Measurements from ENCODE around the gene GMPR2.

Gene GMPR2

DNA sequence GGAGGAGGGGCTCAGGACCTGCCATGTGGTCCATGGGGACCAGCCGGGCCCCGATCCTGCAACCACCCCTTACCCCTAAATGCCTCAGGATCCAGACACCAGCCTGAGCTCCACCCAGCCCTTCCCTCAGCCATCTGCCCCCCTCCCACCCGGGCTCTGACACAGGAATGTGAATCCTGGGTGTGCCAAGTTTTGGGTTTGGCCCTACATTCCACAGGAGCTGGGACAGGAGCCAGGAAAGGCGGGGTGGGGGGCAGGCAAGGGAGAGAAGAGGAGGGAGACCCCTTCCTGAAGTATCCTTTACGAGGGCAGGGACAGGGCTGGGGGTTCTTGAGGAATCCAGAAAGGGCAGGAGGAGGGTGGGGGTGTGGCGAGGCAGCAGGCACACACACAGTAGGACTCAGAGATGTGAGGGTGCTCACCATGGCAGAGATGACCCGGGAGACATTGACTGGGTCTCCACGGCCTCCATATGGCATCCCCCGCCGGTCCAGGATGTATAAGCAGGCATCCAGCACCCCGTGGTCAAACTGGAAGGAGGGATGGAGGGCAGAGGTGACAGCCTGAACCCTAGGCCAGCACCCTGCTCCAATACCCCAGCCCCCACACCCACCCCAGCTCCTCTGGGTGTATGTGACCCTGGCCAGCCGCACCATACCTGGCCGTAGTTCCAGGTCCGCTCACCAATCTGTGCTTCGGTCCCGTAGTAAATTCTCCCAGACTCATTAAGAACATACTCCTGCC is 26.7 kb downstream of the GMPR2 start:
- Histone ChIP-seq H3K9me3 (ENCODE audit: insufficient read depth, low read length) (no peaks in the 10 kb centered on the region), H3K27ac (ENCODE audit: low read depth, low read length) (no peak overlapping the region), H3K79me2 (ENCODE audit: insufficient read depth, low read length) (no peaks in the 10 kb centered on the region), H3K9ac (ENCODE audit: low read length) (no peak overlapping the region), H2AFZ (ENCODE audit: low read depth, low read length, severe bottlenecking) (no peak overlapping the region), H3K4me2 (ENCODE audit: low read depth, low read length, poor library complexity, severe bottlenecking) (no peak overlapping the region), H3K27me3 (ENCODE audit: low read length) (no peaks in the 10 kb centered on the region), H3K36me3 (ENCODE audit: low read length) (no peaks in the 10 kb centered on the region), H3K4me3 (ENCODE audit: insufficient read depth, low read length, poor library complexity, severe bottlenecking) (no peak overlapping the region), H3K9me2 (replicated peaks; ENCODE audit: insufficient read depth, low read length) (no peaks in the 10 kb centered on the region), H4K20me1 (ENCODE audit: low read depth, low read length) (no peaks in the 10 kb centered on the region), H3F3A (ENCODE audit: insufficient read depth) (no peaks in the 10 kb centered on the region)
- TF ChIP-seq EZH2phosphoT487 (conservative IDR thresholded peaks at IDR 0.05; ENCODE audit: low read length) = no peak
- TF ChIP-seq CTCF (IDR thresholded peaks at IDR 0.05; ENCODE audit: insufficient read depth, low read length, poor library complexity, severe bottlenecking) = no peak

GRCh38 chr14:24260026-24260779 is 27.5 kb downstream of the GMPR2 start:
- Histone ChIP-seq H3K79me2 (ENCODE audit: insufficient read depth, low read length) (no peaks in the 10 kb centered on the region), H2AFZ (ENCODE audit: low read depth, low read length, severe bottlenecking) (no peak overlapping the region), H4K20me1 (ENCODE audit: low read depth, low read length) (no peaks in the 10 kb centered on the region), H3K9ac (ENCODE audit: low read length) (no peak overlapping the region), H3K27ac (ENCODE audit: low read depth, low read length) (no peak overlapping the region), H3K4me2 (ENCODE audit: low read depth, low read length, poor library complexity, severe bottlenecking) (no peak overlapping the region), H3K27me3 (ENCODE audit: low read length) (no peaks in the 10 kb centered on the region), H3K9me2 (replicated peaks; ENCODE audit: insufficient read depth, low read length) (no peaks in the 10 kb centered on the region), H3F3A (ENCODE audit: insufficient read depth) (no peaks in the 10 kb centered on the region), H3K36me3 (ENCODE audit: low read length) (no peaks in the 10 kb centered on the region), H3K9me3 (ENCODE audit: insufficient read depth, low read length) (no peaks in the 10 kb centered on the region), H3K4me3 (ENCODE audit: insufficient read depth, low read length, poor library complexity, severe bottlenecking) (no peak overlapping the region)
- no peak for TF ChIP-seq CTCF (IDR thresholded peaks at IDR 0.05; ENCODE audit: insufficient read depth, low read length, poor library complexity, severe bottlenecking)

- Histone ChIP-seq H3K79me2 (ENCODE audit: insufficient read depth, low read length) (no peaks in the 10 kb centered on the region), H3K27ac (ENCODE audit: low read depth, low read length) (no peak overlapping the region), H3K4me3 (ENCODE audit: insufficient read depth, low read length, poor library complexity, severe bottlenecking) (no peak overlapping the region), H3K27me3 (ENCODE audit: low read length) (no peaks in the 10 kb centered on the region), H3K4me2 (ENCODE audit: low read depth, low read length, poor library complexity, severe bottlenecking) (no peak overlapping the region), H3K36me3 (ENCODE audit: low read length) (no peaks in the 10 kb centered on the region), H3F3A (ENCODE audit: insufficient read depth) (no peaks in the 10 kb centered on the region), H4K20me1 (ENCODE audit: low read depth, low read length) (no peaks in the 10 kb centered on the region), H3K9me2 (replicated peaks; ENCODE audit: insufficient read depth, low read length) (no peaks in the 10 kb centered on the region), H3K9ac (ENCODE audit: low read length) (no peak overlapping the region), H2AFZ (ENCODE audit: low read depth, low read length, severe bottlenecking) (no peak overlapping the region), H3K9me3 (ENCODE audit: insufficient read depth, low read length) (no peaks in the 10 kb centered on the region)
- TF ChIP-seq EZH2phosphoT487 (conservative IDR thresholded peaks at IDR 0.05; ENCODE audit: low read length) (no peak), CTCF (IDR thresholded peaks at IDR 0.05; ENCODE audit: insufficient read depth, low read length, poor library complexity, severe bottlenecking) (no peak)
Measured at GRCh38 chr14:24260780-24261157, 28.0 kb downstream of the GMPR2 start.
